ENCODE measurements around the gene CA5A.
"Not testable (repeated sequence)": the region's sequence is repeated elsewhere in the genome, so short reads cannot be mapped to it uniquely, and the experiment has no call there.

Gene CA5A

DNA sequence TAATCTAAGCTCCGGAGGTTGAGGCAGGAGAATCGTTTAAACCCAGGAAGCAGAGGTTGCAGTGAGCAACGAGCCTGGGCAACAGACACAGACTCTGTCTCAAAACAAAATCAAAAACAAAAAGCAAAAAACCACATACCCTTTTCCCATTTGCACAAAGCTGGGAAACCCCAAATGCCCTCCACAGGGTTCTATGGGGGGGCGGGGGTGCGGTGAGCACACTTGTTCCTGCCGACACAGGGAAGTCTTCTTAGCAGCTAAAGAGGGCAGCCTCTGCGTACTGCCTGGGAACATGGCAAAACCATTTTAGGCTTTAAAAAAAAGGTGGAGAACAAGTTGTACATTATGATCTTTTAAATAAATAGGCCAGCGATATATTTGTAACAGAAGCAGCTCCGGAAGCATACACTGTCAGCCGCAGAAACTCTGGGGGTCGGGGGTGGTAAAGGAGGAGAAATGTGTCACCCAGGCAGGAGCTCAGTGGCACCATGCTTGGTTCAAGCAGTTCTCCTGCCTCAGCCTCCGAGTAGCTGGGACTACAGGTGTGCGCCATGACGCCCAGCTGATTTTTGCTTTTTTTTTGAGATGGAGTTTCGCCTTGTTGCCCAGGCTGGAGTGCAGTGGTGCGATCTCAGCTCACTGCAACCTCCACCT is 70.3 kb downstream of the CA5A start:
- DNase-seq (ENCODE audit: low read depth), result not testable (repeated sequence)

GRCh38 chr16:87864331-87864989 is 71.9 kb downstream of the CA5A start:
- no peak for DNase-seq (ENCODE audit: low read depth)

- DNase-seq (ENCODE audit: low read depth), result not testable (repeated sequence)
Measured at GRCh38 chr16:87863327-87863635, 73.0 kb downstream of the CA5A start.

GRCh38 chr16:87862597-87863326 is 73.6 kb downstream of the CA5A start:
- not testable (repeated sequence) for DNase-seq (ENCODE audit: low read depth)

- not testable (repeated sequence) for DNase-seq (ENCODE audit: low read depth)
Measured at GRCh38 chr16:87861300-87862099, 74.8 kb downstream of the CA5A start.

DNA sequence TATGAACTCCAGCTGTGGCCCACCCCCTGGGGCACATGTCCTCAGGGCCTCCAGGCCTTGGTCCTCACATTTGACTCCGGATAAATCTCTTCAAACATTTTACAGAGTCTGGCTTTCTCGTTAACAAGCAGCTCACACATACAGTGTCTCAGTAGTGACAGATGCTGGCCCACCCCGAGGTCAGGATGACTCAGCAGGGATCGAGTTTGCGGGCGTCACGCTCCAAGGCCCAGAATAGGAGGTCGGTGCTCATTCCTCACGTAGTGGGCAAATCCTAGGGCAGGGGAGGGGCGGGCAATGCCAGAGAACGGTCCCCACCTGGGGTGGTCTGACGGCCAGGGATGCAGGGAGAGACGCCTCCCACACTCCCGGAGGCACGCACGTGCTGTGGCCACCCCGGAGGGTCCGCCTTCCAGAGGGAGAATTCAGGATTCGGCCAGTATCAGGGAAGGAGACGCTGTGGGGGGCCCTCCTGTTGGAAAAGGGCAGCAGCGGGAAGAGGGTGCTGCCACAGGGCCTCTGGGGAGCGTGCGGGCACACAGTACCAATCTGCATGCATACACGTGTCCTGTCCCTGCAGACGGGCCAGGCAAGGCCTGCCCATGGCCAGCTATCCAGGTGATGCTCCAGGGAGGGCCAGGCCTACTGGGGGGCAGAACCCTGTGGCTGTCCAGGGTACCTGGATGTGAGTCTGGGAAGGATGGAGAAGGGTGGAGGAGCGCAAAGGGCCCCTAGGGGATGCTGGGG is 75.6 kb downstream of the CA5A start:
- no peak for DNase-seq (ENCODE audit: low read depth)

DNA sequence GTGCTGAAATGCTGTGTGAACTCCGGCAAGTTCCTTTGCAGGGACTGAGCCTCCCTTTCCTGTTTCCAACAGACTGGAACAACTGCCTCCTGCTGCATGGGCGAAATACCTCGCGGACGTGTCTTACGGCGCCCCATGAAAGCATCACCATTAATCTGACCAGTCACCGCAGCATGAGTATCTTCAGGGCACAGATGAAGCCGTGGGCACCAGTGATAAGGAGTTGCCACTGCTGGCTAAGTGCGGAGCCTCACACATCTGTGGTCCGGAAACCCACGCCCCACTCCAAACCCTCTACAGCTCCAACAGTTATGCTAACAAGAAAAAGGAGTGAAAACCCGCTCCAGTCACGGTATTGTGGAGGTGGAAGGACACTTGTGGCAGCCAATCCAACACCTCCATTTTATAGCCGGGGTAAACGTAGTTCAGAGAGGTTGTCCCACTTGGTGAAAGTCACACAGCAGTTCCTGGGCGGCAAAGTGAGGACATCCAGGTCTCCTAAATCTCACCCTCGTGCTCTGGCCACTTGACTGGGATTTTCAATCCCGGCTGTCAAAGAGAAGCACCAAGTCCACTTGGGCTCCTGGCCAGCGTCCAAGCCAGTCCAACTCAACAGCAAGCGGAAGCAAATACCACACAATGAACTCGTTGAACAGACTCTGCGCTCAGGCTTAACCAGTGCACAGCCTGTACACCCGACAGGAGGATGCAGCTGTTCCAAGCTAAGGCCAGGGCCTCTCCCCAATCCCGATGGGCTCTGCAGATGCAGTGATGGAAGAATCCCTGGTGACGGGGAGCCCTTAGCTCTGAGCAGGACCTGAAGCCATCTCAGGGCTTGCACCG is 78.0 kb downstream of the CA5A start:
- peak; percentile 82 for DNase-seq (ENCODE audit: low read depth)

DNA sequence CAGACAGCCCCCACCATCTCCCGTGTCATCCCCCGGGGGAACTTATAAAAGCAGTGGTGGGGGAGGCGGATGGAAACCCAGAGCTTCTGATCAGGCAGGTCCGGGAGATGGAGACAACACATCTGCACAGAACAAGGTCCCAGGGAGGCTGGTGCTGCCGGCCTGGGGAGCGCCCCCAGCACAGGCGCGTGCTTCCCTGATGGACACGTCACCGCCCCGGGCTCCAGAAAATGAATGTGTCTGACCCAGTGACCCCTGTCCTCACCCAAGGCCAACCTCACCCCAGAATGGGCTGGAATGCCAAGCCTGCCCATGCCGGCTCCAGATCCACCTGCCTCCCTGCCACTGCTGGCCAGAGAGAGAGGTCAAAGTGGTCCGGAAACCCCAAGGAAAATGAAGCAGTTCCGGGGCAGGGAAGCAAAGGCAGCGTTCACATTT is 79.5 kb downstream of the CA5A start:
- no peak for DNase-seq (ENCODE audit: low read depth)

DNA sequence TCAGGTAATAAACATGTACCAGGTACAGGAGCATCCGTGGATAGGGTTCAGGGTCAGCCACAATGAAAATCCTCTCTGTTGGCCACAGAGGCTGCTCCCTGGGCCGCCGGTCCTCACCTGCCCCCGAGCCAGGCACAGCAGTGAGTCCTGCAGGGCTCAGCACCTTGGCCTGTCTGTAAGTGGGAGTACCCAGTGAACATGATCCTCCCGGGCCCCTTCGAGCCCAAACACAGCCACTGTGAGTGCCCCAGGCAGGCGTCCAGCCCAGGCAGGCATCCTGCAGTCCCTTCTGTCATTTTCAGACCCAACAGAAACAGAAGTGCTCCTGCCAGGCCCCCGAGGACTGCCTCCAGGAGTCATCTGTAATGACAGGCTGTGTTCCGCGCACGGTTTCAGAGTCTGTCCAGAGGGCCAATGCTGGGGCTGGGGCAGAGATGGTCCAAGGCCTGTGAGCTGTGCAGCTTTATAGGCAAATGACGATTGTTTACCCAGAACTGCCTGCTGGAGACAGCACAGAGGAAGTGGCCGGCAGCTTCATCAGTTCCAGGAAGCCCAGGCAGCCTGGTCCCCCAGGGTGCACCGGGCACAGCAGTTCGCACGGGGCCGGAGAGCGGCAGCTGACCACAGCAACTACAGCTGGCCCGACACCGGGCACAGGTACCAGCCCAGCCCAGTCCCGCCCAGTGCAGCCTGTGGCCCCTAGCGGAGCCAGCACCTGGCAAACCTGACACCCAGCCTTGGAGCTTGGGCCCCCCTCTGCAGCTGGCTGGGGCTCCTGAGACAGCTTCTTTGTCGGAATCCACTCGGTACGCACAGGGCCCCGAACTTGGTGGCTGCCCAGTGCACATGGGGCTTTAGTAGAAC is 80.2 kb downstream of the CA5A start:
- DNase-seq (ENCODE audit: low read depth), result no peak

DNA sequence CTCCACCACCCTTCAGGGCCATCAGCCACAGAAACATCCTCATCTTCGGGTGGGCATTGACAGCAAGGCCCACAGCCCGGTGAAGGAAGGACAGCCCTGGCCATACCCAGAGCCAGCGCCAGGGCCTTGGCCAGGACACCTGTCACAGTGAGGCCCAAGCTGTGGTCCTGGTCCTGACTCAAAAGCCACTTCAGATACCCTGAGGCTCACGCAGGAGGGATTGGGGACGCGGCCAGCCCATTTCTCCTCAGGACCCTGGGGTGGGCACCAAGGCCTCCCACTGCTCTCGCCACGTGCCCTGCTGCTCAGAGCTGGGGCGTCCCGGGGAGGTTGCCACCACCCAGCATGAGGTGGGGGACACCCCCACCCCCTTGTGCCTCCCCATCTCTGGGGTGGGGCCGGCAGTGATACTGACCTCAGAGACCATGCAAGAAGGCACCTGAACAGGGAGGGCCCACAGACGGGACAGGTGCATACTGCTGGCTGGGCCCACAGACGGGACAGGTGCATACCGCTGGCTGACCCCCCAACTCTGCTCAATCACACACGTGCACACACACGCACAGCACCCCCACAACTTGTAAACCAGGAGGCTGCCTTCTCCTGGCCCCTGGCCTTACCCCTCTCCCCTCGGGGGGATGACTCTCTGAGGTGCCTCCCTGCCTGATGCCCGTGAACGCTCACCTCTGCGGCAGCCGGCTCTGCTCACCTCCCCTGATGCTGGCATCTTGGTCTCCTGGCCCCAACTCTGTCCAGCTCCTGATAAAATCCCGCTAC is 81.2 kb downstream of the CA5A start:
- DNase-seq (ENCODE audit: low read depth), result no peak

- peak; percentile 69 for DNase-seq (ENCODE audit: low read depth)
Measured at GRCh38 chr16:87854053-87854906, 82.0 kb downstream of the CA5A start.

GRCh38 chr16:87853411-87854052 is 82.8 kb downstream of the CA5A start:
- DNase-seq (ENCODE audit: low read depth), result peak; percentile 91

GRCh38 chr16:87851601-87852000 is 84.7 kb downstream of the CA5A start:
- DNase-seq (ENCODE audit: low read depth), result no peak

DNA sequence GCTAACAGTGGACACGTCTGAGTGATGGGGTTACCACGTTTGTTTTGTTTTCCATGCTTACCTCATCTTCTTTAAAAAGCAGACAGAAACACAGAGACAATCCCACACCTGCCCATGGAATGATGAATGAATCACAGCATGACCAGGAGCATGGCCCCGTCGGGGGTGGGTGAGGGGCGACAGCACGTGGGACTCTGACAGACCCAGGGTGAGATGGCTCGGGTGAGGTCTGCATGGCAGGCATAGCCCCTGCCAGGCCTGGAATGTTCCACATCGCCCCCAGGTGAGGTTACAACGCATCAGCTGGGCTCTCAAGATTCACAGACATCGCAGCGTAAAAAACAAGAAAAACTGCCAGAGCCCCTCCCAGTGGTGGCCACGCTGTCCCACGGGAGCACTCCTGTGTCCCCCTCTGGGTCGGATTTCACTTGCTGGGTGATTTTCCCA is 85.2 kb downstream of the CA5A start:
- no peak for DNase-seq (ENCODE audit: low read depth)

GRCh38 chr16:87850009-87851006 is 86.0 kb downstream of the CA5A start:
- no peak for DNase-seq (ENCODE audit: low read depth)

- DNase-seq (ENCODE audit: low read depth), result no peak
Measured at GRCh38 chr16:87849419-87850008, 86.8 kb downstream of the CA5A start.
